ENCODE measurements around the gene TAF11L10.
"Not testable (repeated sequence)": the region's sequence is repeated elsewhere in the genome, so short reads cannot be mapped to it uniquely, and the experiment has no call there.

DNA sequence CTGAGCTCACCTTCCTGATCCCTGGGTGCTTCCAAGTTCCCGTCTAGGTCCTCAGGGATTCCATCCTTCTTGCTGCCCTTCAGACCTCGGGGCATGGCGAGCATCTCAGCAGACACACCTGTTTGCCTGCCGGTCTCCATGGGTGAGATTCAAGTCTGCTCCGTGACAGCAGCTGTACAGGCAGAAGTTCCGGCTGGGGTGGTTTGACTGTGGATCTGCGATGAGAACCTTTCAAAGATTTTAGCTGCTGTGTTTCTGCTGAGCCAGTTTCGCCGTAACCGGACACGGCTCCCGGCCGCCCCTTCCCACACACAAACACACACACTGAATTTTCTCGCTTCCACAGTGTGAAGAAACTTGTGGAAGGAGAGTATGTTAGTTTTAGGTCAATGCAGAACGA lies 3.4 kb downstream of the TAF11L10 start, which contains the start of gene TAF11L9:
- not testable (repeated sequence) for TF ChIP-seq CTCF (conservative IDR thresholded peaks at IDR 0.05; ENCODE audit: low read length); EZH2phosphoT487 (IDR thresholded peaks at IDR 0.05; ENCODE audit: borderline replicate concordance, low read depth, low read length)
